ENCODE measurements around the gene CDK14.

DNA sequence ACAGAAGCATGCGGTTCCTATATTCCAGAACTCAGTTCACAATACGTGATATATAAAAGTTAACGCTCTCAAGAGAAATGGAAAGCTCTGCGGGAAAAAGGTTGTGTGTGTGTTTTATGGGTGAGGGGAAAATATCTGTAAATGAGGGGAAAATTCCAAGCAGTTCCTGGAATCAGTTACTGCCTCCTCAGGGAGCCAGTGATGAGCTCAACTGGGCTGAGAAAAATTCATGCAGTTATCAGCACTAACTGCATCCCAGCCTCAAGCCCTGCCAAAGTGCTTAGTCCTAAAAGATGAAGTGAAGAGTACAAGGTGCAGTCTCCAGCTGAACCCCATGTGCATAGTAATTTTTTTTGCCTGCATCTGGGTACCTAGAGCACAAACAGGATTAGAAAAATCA lies 191.9 kb downstream of the CDK14 start:
- TF ChIP-seq, protein P1, sequence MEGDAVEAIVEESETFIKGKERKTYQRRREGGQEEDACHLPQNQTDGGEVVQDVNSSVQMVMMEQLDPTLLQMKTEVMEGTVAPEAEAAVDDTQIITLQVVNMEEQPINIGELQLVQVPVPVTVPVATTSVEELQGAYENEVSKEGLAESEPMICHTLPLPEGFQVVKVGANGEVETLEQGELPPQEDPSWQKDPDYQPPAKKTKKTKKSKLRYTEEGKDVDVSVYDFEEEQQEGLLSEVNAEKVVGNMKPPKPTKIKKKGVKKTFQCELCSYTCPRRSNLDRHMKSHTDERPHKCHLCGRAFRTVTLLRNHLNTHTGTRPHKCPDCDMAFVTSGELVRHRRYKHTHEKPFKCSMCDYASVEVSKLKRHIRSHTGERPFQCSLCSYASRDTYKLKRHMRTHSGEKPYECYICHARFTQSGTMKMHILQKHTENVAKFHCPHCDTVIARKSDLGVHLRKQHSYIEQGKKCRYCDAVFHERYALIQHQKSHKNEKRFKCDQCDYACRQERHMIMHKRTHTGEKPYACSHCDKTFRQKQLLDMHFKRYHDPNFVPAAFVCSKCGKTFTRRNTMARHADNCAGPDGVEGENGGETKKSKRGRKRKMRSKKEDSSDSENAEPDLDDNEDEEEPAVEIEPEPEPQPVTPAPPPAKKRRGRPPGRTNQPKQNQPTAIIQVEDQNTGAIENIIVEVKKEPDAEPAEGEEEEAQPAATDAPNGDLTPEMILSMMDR (IDR thresholded peaks at IDR 0.05; ENCODE audit: borderline replicate concordance, extremely low read depth, low read length, poor library complexity, severe bottlenecking) = no peak
- TF ChIP-seq EZH2 (IDR thresholded peaks at IDR 0.05; ENCODE audit: borderline replicate concordance, low read depth, low read length, severe bottlenecking) = no peak

Data from DND-41 (cell line).